HG03064 (cell line): ENCODE data around the gene NELL1.

Experiments
- ATAC-seq: cut with Tn5 transposase; IDR thresholded peaks from one replicate; pipeline ENCODE4 v1.9.1; 2021; ENCODE audit warnings: low read depth; ENCODE audit not compliant: unreplicated experiment

Gene NELL1

GRCh38 chr11:21464601-21465193, 795.3 kb downstream of the NELL1 start:
- ATAC-seq, result no peak

DNA sequence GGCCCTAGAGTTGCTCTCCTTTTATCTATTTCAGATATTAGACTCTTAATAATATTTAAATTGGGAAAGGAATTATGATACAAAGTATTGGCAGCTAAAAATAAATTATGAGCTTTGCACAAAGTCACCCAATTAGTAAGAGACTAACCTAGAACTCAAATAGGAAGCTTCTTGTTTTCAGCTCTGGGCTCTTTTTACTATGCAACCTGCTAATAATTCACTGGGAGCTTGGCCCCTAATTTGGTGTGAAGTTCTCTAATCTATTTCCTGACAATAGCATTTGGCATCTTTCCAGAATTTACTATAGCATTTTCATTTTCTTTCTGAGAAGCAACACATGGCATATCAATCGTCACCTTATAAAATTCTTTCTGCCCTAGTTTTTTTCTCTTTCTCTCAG, 795.8 kb downstream of the NELL1 start:
- no peak for ATAC-seq

DNA sequence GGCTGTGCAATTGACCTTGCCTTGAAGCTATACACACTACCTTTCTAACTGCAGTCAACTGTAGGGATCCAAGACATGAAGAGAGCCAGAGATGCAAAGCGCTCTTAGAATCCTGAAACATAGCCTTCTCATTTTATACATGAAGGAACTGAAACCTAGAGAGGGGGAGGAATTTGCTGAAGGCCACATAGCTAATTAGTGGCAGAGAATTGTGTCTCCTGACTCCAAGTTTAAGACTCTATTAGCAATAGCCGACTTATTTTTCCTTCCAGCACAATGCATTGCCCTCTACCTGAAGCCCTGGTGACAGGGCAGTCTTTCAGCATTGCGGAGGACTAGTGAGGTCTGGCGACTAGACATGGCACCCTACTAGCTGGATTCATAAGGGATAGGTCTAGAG, 796.5 kb downstream of the NELL1 start:
- ATAC-seq, result no peak

DNA sequence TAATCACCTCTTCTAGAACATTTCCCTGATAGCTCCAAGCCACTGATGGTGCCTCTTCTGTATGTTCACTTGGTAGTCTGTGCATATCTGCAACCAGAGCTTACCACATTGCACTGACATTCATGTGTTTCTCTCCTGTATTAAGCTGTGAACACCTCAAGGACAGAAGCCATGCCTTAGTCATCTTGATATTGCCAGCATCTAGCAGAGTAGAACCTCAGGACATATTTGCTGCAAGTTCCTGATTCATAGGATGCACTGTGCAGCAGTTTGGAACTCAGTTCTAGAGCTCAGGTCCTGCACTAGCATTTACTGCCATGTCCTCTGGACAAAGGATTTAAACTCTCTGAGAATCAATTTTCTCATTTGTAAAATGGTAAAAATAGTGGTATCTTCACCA, 801.1 kb downstream of the NELL1 start:
- no peak for ATAC-seq

DNA sequence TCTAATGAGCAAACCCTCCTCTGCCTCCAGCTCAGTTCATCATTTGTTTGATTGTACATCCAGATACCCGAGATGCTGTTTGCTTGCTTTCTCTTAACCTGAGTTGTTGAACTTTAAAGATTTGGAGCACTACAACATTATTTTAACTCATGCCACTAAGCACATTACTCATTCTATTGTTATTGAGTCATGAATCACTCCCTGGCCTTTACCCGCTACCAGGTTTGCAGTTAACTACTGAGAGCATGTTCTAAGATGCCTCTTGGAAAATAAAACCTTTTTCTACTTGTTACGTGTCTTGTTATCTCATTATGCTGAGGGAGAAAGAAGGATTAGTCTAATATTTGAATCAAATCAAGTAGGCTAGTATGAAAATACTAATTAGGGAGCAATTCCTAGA, 802.9 kb downstream of the NELL1 start:
- no peak for ATAC-seq

GRCh38 chr11:21474529-21474928, 805.1 kb downstream of the NELL1 start:
- no peak for ATAC-seq

GRCh38 chr11:21475276-21475675, 805.9 kb downstream of the NELL1 start:
- no peak for ATAC-seq

DNA sequence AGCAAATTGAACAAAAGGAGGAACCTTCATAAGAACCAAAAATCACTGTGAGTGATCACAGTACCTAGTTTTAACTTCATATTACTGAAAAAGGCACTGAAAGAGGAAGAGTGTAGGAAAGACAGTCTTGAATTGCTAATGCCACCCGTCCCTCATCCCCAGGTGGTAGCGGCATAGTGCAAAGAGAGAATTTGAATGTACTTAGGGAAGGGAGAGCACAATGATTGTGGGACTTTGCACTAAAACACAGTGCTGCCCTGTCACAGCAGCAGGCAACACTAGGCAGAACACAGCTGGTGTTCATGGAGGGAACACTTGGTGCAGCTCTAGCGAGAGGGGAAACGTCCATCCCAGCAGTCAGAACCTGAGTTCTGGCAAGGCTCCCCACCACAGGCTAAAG, 807.2 kb downstream of the NELL1 start:
- no peak for ATAC-seq

GRCh38 chr11:21480240-21480639, 810.9 kb downstream of the NELL1 start:
- no peak for ATAC-seq

DNA sequence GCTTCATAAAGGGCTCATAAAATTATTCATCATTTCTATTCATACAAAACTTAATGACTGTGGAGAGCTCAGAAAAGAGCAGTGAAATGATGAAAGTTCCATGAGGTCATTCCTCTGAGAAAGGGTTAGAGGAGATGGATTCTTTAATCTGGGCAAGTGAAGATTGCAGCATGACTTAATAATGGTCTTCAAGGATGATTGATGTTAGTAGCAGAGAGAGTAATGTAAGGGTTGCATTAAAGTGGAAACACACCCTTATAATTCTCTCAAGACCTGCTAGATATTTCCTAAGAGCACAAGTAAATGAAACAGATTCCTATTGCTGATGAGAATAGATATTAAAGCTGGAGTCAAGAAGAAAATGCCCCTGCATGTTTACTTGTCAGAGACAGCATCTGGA, 811.9 kb downstream of the NELL1 start:
- ATAC-seq, result no peak

GRCh38 chr11:21484039-21484438, 814.7 kb downstream of the NELL1 start:
- no peak for ATAC-seq

DNA sequence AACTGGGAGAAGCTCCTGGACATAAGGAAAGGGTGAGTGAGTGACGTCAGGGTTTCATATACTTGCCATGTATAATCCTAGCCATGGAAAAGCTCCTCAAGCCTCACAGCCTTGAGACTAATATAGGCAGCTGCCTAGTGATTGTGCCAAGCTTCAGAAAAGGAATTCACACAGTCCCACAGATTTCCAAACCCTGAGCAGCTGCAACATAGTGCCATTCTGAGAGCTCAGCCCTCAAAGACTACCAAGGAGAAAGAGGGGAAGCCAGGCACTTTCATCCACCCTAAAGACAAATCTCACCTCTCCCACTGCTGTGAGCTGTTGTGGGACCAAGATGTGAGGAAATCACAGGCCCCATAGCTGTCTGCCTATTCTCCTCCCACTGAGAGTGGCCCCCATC, 815.6 kb downstream of the NELL1 start:
- ATAC-seq, result no peak

- no peak for ATAC-seq
Measured at GRCh38 chr11:21485426-21485825, 816.0 kb downstream of the NELL1 start.

GRCh38 chr11:21489416-21490115, 820.2 kb downstream of the NELL1 start:
- ATAC-seq, result no peak

GRCh38 chr11:21492931-21493330, 823.5 kb downstream of the NELL1 start:
- no peak for ATAC-seq

GRCh38 chr11:21494946-21495345, 825.6 kb downstream of the NELL1 start:
- ATAC-seq, result no peak

DNA sequence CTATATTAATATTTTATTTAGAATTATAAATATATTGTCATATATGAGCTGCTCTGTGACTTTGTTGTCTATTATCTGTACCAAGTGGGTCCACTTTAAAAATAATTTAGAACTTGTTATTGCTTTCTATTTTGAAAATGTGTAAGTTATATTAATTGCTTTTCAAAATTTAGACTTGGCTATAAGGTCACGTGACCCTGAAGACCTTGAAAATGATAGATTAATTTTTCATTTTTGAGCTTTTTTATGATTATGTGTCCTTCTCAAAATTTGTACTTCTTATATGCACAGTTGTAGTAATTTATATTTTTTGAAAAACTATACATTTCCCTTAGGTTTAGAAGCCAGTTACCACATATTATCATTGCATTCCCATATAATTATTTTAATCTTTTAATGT, 826.5 kb downstream of the NELL1 start:
- no peak for ATAC-seq

DNA sequence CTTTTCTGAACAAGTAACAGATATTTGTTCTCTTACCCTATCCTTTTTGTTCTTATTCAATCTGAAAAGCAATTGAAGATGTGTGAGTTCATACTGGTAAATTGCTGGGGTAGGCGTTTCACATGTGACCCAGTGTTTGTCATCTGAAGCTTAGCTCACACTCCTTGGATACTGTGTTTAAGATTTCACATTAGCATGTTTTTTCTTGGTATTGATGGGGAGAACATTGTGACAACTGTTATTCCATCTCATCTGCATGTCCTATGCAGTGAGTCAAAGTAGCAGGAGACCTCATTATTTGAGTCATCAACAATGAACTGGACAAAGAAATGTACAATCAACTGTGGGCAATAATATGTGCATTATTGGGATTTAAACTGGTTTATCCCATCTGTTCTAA, 831.9 kb downstream of the NELL1 start:
- ATAC-seq, result no peak

GRCh38 chr11:21505070-21505469, 835.7 kb downstream of the NELL1 start:
- ATAC-seq, result no peak

GRCh38 chr11:21511835-21512440, 842.6 kb downstream of the NELL1 start:
- peak; percentile 68 for ATAC-seq

- no peak for ATAC-seq
Measured at GRCh38 chr11:21514316-21514715, 844.9 kb downstream of the NELL1 start.

GRCh38 chr11:21520244-21520643, 850.9 kb downstream of the NELL1 start:
- no peak for ATAC-seq
